Osteocyte (in vitro differentiated cells): ENCODE data around the gene BBS4. TPM values are rescaled to one million over a fixed set of nuclear protein-coding genes. Genes with fewer than 3 reads are reported as not detected.
"Not testable (repeated sequence)": the region's sequence is repeated elsewhere in the genome, so short reads cannot be mapped to it uniquely, and the experiment has no call there.

Experiments
- DNase-seq: peaks from one replicate; pipeline ENCODE4 v3.0.0; 2021; ENCODE audit warnings: mixed read lengths; ENCODE audit not compliant: unreplicated experiment; ENCODE audit errors: extremely low spot score
- H3K27ac Mint-ChIP-seq: one replicate; pipeline ENCODE4 v1.8.0; 2021; ENCODE audit warnings: mild to moderate bottlenecking, mixed read lengths; ENCODE audit not compliant: unreplicated experiment
- H3K27me3 Mint-ChIP-seq: one replicate; pipeline ENCODE4 v1.8.0; 2021; ENCODE audit warnings: mixed read lengths; ENCODE audit not compliant: unreplicated experiment
- H3K36me3 Mint-ChIP-seq: one replicate; pipeline ENCODE4 v1.8.0; 2021; ENCODE audit warnings: mixed read lengths; ENCODE audit not compliant: unreplicated experiment
- H3K4me1 Mint-ChIP-seq: one replicate; pipeline ENCODE4 v1.8.0; 2021; ENCODE audit warnings: mixed read lengths; ENCODE audit not compliant: unreplicated experiment
- H3K4me3 Mint-ChIP-seq: one replicate; pipeline ENCODE4 v1.8.0; 2021; ENCODE audit warnings: mild to moderate bottlenecking, moderate library complexity, mixed read lengths; ENCODE audit not compliant: unreplicated experiment
- H3K9me3 Mint-ChIP-seq: one replicate; pipeline ENCODE4 v1.8.0; 2021; ENCODE audit warnings: mixed read lengths; ENCODE audit not compliant: unreplicated experiment
- total RNA-seq: library from RNA; stranded (reverse); gene quantifications from 2 replicates; pipeline ENCODE4 v1.2.1, GENCODE V29; 2021
- TF ChIP-seq, protein P1 (sequence below): fragments of 200-600 bp; sonication (generic); IDR thresholded peaks from 2 replicates; pipeline ENCODE4 v1.5.0; 2021; ENCODE audit warnings: antibody characterized with exemption, mild to moderate bottlenecking, moderate library complexity

BBS4 gene
- total RNA-seq, 1 donor from 2014 or later = 24.7 TPM

- no peaks in the 10 kb centered on the region for H3K27me3 Mint-ChIP-seq
- peaks cover 19% of the 10 kb centered on the region for H3K36me3 Mint-ChIP-seq
- no peak for DNase-seq
- H3K4me1 Mint-ChIP-seq = no peaks in the 10 kb centered on the region
- no peak overlapping the region for H3K4me3 Mint-ChIP-seq
- H3K27ac Mint-ChIP-seq = no peak overlapping the region
- TF ChIP-seq, protein P1, sequence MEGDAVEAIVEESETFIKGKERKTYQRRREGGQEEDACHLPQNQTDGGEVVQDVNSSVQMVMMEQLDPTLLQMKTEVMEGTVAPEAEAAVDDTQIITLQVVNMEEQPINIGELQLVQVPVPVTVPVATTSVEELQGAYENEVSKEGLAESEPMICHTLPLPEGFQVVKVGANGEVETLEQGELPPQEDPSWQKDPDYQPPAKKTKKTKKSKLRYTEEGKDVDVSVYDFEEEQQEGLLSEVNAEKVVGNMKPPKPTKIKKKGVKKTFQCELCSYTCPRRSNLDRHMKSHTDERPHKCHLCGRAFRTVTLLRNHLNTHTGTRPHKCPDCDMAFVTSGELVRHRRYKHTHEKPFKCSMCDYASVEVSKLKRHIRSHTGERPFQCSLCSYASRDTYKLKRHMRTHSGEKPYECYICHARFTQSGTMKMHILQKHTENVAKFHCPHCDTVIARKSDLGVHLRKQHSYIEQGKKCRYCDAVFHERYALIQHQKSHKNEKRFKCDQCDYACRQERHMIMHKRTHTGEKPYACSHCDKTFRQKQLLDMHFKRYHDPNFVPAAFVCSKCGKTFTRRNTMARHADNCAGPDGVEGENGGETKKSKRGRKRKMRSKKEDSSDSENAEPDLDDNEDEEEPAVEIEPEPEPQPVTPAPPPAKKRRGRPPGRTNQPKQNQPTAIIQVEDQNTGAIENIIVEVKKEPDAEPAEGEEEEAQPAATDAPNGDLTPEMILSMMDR = no peak
- H3K9me3 Mint-ChIP-seq = no peaks in the 10 kb centered on the region
Measured at GRCh38 chr15:72725446-72725845, 39.4 kb downstream of the BBS4 start.

GRCh38 chr15:72725851-72726250 lies 39.8 kb downstream of the BBS4 start:
- peaks cover 19% of the 10 kb centered on the region for H3K36me3 Mint-ChIP-seq
- H3K4me3 Mint-ChIP-seq, H3K9me3 Mint-ChIP-seq, H3K27me3 Mint-ChIP-seq, H3K27ac Mint-ChIP-seq, H3K4me1 Mint-ChIP-seq, DNase-seq: not testable (repeated sequence)

DNA sequence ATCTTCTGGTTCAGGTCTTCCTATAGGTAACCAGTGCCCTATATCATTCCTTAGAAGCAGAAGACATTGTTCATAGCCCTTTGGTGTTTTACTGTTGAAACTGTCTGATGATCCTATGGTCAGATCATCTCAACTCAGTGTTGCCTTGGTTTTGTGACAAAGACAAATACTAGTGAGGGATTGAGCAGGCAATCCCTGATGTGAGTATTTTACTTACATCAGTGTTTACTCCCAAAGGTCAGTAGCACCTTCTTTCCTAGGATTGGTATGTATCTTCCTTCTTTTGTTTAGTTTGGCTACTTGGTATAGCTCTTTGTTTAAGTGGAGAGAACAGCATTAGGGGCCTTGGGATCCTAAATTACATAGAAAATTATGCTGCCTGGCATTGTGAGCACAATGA lies 41.1 kb downstream of the BBS4 start:
- TF ChIP-seq, protein P1 = no peak
- no peaks in the 10 kb centered on the region for H3K9me3 Mint-ChIP-seq
- H3K4me1 Mint-ChIP-seq = no peaks in the 10 kb centered on the region
- no peak overlapping the region for H3K4me3 Mint-ChIP-seq
- no peak overlapping the region for H3K27ac Mint-ChIP-seq
- H3K36me3 Mint-ChIP-seq = peaks cover 21% of the 10 kb centered on the region
- DNase-seq = no peak
- H3K27me3 Mint-ChIP-seq = no peaks in the 10 kb centered on the region

- H3K36me3 Mint-ChIP-seq = peaks cover 28% of the 10 kb centered on the region
- not testable (repeated sequence) for H3K9me3 Mint-ChIP-seq, H3K27me3 Mint-ChIP-seq, H3K4me1 Mint-ChIP-seq, H3K27ac Mint-ChIP-seq, DNase-seq, H3K4me3 Mint-ChIP-seq
Measured at GRCh38 chr15:72728249-72728648, 42.2 kb downstream of the BBS4 start.

DNA sequence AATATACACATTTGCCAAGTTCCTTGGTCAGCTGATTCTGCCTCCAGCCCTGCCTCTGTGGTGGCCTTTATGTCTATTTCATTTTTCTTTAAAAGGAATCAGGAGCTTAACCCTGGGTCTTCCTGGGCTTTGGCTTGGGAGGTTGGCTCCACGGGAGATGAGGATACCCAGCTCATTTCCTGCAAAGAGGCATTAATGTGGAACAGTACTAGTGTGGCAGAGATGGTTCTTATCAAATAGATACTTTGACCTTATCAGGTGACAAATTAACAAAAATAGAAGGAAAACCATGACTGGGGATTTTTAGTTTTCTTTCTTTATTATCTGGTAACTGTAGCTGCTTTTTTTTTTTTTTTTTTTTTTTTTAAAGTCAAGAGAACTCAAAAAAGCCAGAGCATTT lies 42.8 kb downstream of the BBS4 start:
- TF ChIP-seq, protein P1 = no peak

DNA sequence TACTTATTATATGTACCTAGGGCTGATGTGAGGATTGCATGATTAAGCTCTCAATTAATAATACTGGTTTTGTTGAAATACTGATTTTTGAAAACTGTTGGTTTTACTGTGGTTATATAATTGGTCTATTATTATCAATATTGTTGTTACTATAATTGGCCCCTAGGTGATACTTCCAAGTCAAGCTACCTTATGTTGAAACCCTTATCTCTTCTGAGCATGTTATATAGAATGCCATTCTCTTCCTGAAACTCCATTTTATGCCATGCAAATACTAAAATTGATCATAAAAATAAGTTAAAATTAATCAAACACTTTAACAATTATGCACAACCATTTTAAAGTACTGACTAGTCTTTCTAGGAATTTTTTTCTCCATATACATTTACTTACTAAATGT lies 46.1 kb downstream of the BBS4 start:
- Mint-ChIP-seq H3K27ac (no peak overlapping the region), H3K4me1 (no peaks in the 10 kb centered on the region), H3K36me3 (peaks cover 36% of the 10 kb centered on the region), H3K27me3 (no peaks in the 10 kb centered on the region), H3K4me3 (no peak overlapping the region), H3K9me3 (no peaks in the 10 kb centered on the region)
- TF ChIP-seq, protein P1 = no peak
- DNase-seq = no peak

More for the DNA sequence above, 42.8 kb downstream of the BBS4 start:
- no peak overlapping the region for H3K27ac Mint-ChIP-seq
- peaks cover 28% of the 10 kb centered on the region for H3K36me3 Mint-ChIP-seq
- DNase-seq = no peak
- no peaks in the 10 kb centered on the region for H3K9me3 Mint-ChIP-seq
- H3K27me3 Mint-ChIP-seq = no peaks in the 10 kb centered on the region
- no peak overlapping the region for H3K4me3 Mint-ChIP-seq
- H3K4me1 Mint-ChIP-seq = no peaks in the 10 kb centered on the region
